Measurements from ENCODE around the gene STAT1. TPM values are rescaled to one million over a fixed set of nuclear protein-coding genes. Genes with fewer than 3 reads are reported as not detected.

Gene STAT1
- total and polyA plus RNA-seq, 9 of the 15 experiments (the other 6 are each of a cell fraction or from before 2014, with no cell fraction given), result 8.7 to 34.4 (median 26.8) TPM

- H4K20me1 ChIP-seq (replicated peaks; ENCODE audit: control insufficient read depth, insufficient read depth, low read length), result no peaks in the 10 kb centered on the region
- H3K27me3 ChIP-seq (ENCODE audit: control insufficient read depth in 2 of 2, insufficient read depth in 2 of 2, low read length in 2 of 2), result no peaks in the 10 kb centered on the region
- no peaks in the 10 kb centered on the region for H3K4me1 ChIP-seq (replicated peaks in 1 of 2; ENCODE audit: control insufficient read depth in 2 of 2, insufficient read depth in 2 of 2, low read length in 2 of 2)
- no peak overlapping the region for H3K4me3 ChIP-seq
- intact Hi-C loops (cut with micrococcal nuclease), result no loop called here
- DNase-seq (ENCODE audit: extremely low read depth in 1 of 4, low spot score in 3 of 4), result no peak
- POLR2A ChIA-PET, result interaction anchor here (0.7 to 1.1 kb wide), 2 partner anchors 28 to 118 kb away, joined by 3 to 4 read pairs; no protein-coding TSS in a partner anchor
- H3K4me2 ChIP-seq (ENCODE audit: insufficient read depth, low read length), result no peak overlapping the region
- no TSS peak for BruUV-seq (replicated peaks)
- H3K9ac ChIP-seq (ENCODE audit: insufficient read depth in 1 of 2, low read depth in 2 of 2, low read length in 2 of 2), result no peak overlapping the region
- no peaks in the 10 kb centered on the region for H3K9me3 ChIP-seq (replicated peaks; ENCODE audit: control insufficient read depth, insufficient read depth, low read depth, low read length)
- no peak for FAIRE-seq
- CTCF ChIA-PET (ENCODE audit: low intra/inter-chr PET ratio), result no interaction called here
- H3K36me3 ChIP-seq (ENCODE audit: control insufficient read depth, insufficient read depth, low read length), result peaks cover 88% of the 10 kb centered on the region; the same call in 2 of the 3 replicates
- H2AFZ ChIP-seq (ENCODE audit: low read depth, low read length), result no peak overlapping the region
- H3K27ac ChIP-seq (ENCODE audit: extremely low read depth, low read depth, low read length), result no peak overlapping the region
- ATAC-seq, result no peak
- no peaks in the 10 kb centered on the region for H3K9me1 ChIP-seq (ENCODE audit: control insufficient read depth, insufficient read depth, low read length)
- in situ Hi-C loops (cut with MboI), result no loop called here
- H3K79me2 ChIP-seq (ENCODE audit: control insufficient read depth, insufficient read depth, low read length), result no peaks in the 10 kb centered on the region
- TF ChIP-seq CHAMP1 (IDR thresholded peaks at IDR 0.05), result no peak
- TF ChIP-seq CREBBP (IDR thresholded peaks at IDR 0.05; ENCODE audit: low read depth, low read length), result no peak
- TF ChIP-seq CTBP1 (IDR thresholded peaks at IDR 0.05; ENCODE audit: borderline replicate concordance), result no peak
- TF ChIP-seq PHB (CRISPR knock-in tag; IDR thresholded peaks at IDR 0.05), result no peak
- no peak for TF ChIP-seq GABPB2 (CRISPR knock-in tag; conservative IDR thresholded peaks at IDR 0.05)
- WGBS (ENCODE audit: insufficient coverage, low coverage, missing lambda C conversion rate), result 85% methylated on average over 9 of the region's 12 CpGs
Observed at GRCh38 chr2:190974629-190975361, 39.2 kb downstream of the STAT1 start.

Measured in K562 (cell line).